ENCODE results near the gene KIR3DL3. TPM values are rescaled to one million over a fixed set of nuclear protein-coding genes. Genes with fewer than 3 reads are reported as not detected.
A peak's percentile ranks its signal among the peaks of the same experiment; 100 is the strongest.
"Not testable (repeated sequence)": the region's sequence is repeated elsewhere in the genome, so short reads cannot be mapped to it uniquely, and the experiment has no call there.

KIR3DL3 gene
- total and polyA plus RNA-seq, 3 experiments from 2014 or later: 0.63 TPM; not detected in 2

GRCh38 chr19:54764219-54764618 is 40.0 kb downstream of the KIR3DL3 start:
- H3K36me3 Mint-ChIP-seq; H3K36me3 ChIP-seq (ENCODE audit: insufficient read depth, low read length); H3K4me1 Mint-ChIP-seq; H3K9me3 Mint-ChIP-seq; H3K4me3 ChIP-seq (ENCODE audit: low read length); H3K9me3 ChIP-seq (ENCODE audit: low read length); DNase-seq; CTCF ChIA-PET; H3K27me3 Mint-ChIP-seq; H3K27ac Mint-ChIP-seq; H3K27ac ChIP-seq (ENCODE audit: low read depth, low read length); POLR2A ChIA-PET; H3K4me1 ChIP-seq (ENCODE audit: insufficient read depth, low read length); H3K4me3 Mint-ChIP-seq; H3K27me3 ChIP-seq (ENCODE audit: insufficient read depth, low read length, poor library complexity, severe bottlenecking): not testable (repeated sequence)

GRCh38 chr19:54766464-54766863 is 42.2 kb downstream of the KIR3DL3 start:
- H3K9me3 Mint-ChIP-seq; H3K4me1 ChIP-seq (ENCODE audit: insufficient read depth, low read length); DNase-seq; CTCF ChIA-PET; H3K9me3 ChIP-seq (ENCODE audit: low read length); H3K27me3 ChIP-seq (ENCODE audit: insufficient read depth, low read length, poor library complexity, severe bottlenecking); POLR2A ChIA-PET; H3K4me3 ChIP-seq (ENCODE audit: low read length); H3K4me1 Mint-ChIP-seq; H3K27ac ChIP-seq (ENCODE audit: low read depth, low read length); H3K36me3 Mint-ChIP-seq; H3K27ac Mint-ChIP-seq; H3K4me3 Mint-ChIP-seq; H3K36me3 ChIP-seq (ENCODE audit: insufficient read depth, low read length): not testable (repeated sequence)
- H3K27me3 Mint-ChIP-seq: peaks cover 5 to 17% of the 10 kb centered on the region in 2 donors

GRCh38 chr19:54769646-54770045 is 45.4 kb downstream of the KIR3DL3 start, which contains the start of gene KIR2DL1:
KIR2DL1 (plus strand) TSS chr19:54769793; CDS start chr19:54769851, 58 bp downstream.
- CTCF ChIA-PET; H3K36me3 Mint-ChIP-seq; H3K36me3 ChIP-seq (ENCODE audit: insufficient read depth, low read length); H3K27ac ChIP-seq (ENCODE audit: low read depth, low read length); H3K9me3 Mint-ChIP-seq; DNase-seq; POLR2A ChIA-PET; H3K27ac Mint-ChIP-seq; H3K9me3 ChIP-seq (ENCODE audit: low read length); H3K4me1 ChIP-seq (ENCODE audit: insufficient read depth, low read length); H3K27me3 ChIP-seq (ENCODE audit: insufficient read depth, low read length, poor library complexity, severe bottlenecking); H3K4me1 Mint-ChIP-seq; H3K4me3 ChIP-seq (ENCODE audit: low read length): not testable (repeated sequence)
- peaks cover 7 to 21% of the 10 kb centered on the region in 2 donors for H3K27me3 Mint-ChIP-seq
- peak within 1 kb of the TSS in 1 of 7 donors; percentile 24 for H3K4me3 Mint-ChIP-seq

DNA sequence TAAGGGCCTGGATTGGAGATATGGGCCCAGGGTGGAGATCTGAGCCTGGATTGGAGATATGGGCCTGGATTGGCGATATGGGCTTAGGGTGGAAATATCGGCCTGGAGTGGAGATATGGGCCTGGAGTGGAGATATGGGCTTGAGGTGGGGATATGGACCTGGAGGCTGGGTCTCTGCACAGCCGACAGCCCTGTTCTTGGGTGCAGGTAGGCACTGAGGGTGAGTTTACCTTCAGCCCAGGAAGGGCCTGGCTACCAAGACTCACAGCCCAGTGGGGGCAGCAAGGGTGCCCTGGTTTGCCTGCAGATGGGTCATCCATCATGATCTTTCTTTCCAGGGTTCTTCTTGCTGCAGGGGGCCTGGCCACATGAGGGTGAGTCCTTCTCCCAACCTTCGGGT is 46.3 kb downstream of the KIR3DL3 start:
- H3K9me3 ChIP-seq (ENCODE audit: low read length); H3K36me3 ChIP-seq (ENCODE audit: insufficient read depth, low read length); H3K9me3 Mint-ChIP-seq; H3K36me3 Mint-ChIP-seq; H3K27me3 ChIP-seq (ENCODE audit: insufficient read depth, low read length, poor library complexity, severe bottlenecking); POLR2A ChIA-PET; H3K4me3 Mint-ChIP-seq; H3K27ac ChIP-seq (ENCODE audit: low read depth, low read length); H3K4me1 Mint-ChIP-seq; CTCF ChIA-PET; H3K4me3 ChIP-seq (ENCODE audit: low read length); DNase-seq; H3K4me1 ChIP-seq (ENCODE audit: insufficient read depth, low read length): not testable (repeated sequence)
- peaks cover 7 to 22% of the 10 kb centered on the region in 2 donors for H3K27me3 Mint-ChIP-seq
- peak overlapping the region in 1 of 8 donors; percentile 58 for H3K27ac Mint-ChIP-seq

DNA sequence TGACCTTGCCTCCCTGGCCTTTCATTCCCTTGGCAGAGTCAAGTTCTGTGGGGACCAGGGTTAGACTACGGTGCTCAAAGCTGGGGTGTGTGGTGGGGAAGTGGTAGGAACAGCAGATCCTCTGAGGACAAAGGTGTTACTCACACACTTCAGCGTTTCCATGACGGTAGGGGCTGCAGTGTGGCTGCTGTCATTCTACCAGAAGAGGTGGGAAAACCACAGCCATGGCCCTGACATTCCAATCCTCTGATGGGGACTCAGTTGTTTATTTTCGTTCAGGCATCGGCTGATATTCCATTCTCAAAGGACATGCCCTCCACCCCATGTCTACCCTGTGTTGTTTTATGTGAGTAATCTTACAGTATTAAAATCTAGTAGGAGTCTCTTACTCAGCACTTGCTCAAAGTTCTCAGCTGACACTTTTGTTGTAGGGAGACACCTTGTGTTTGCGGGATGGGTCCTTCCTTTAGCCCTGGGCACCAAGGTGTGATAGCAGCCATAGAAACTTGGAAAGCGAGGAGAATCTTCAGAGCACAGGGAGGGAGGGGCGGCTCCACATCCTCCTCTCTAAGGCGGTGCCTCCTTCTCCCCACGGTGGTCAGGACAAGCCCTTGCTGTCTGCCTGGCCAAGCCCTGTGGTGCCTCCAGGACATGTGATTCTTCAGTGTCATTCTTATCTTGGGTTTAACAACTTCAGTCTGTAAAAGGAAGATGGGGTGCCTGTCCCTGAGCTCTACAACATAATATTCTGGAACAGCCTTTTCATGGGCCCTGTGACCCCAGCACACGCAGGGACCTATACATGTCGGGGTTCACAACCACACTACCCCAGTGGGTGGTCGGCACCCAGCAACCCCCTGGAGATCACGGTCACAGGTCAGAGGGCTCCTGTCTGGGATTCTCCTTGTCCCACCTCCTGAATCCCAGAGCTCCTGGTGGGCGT is 47.0 kb downstream of the KIR3DL3 start:
- H3K4me1 ChIP-seq (ENCODE audit: insufficient read depth, low read length); DNase-seq; H3K4me3 Mint-ChIP-seq; H3K27ac ChIP-seq (ENCODE audit: low read depth, low read length); POLR2A ChIA-PET; H3K36me3 ChIP-seq (ENCODE audit: insufficient read depth, low read length); H3K9me3 Mint-ChIP-seq; CTCF ChIA-PET; H3K4me1 Mint-ChIP-seq; H3K27me3 ChIP-seq (ENCODE audit: insufficient read depth, low read length, poor library complexity, severe bottlenecking); H3K9me3 ChIP-seq (ENCODE audit: low read length); H3K4me3 ChIP-seq (ENCODE audit: low read length); H3K36me3 Mint-ChIP-seq: not testable (repeated sequence)
- Mint-ChIP-seq H3K27ac (peak overlapping the region in 1 of 8 donors; percentile 75), H3K27me3 (peaks cover 7 to 24% of the 10 kb centered on the region in 2 donors)

DNA sequence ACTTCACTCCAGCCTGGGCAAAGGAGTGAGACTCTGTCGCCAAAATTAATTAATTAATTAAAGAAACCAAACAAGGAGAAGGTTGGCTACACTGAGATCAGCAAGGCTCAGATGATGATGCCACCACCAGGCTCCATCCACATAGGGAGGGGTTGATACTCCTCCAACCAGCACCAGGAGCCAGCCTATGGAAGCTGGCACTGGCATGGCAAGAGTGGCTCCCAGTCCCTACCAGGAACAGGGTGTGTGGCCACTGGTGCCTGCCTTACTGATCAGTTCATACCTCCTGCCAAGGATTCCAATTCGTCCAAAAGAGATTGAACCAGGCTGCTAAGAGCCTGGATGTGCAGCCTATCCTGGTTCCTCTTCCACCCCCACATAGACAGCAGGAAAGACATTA is 48.4 kb downstream of the KIR3DL3 start:
- POLR2A ChIA-PET; H3K36me3 Mint-ChIP-seq; H3K4me1 Mint-ChIP-seq; DNase-seq; H3K27ac Mint-ChIP-seq; H3K27ac ChIP-seq (ENCODE audit: low read depth, low read length); H3K27me3 ChIP-seq (ENCODE audit: insufficient read depth, low read length, poor library complexity, severe bottlenecking); H3K9me3 Mint-ChIP-seq; H3K9me3 ChIP-seq (ENCODE audit: low read length); CTCF ChIA-PET; H3K4me1 ChIP-seq (ENCODE audit: insufficient read depth, low read length); H3K36me3 ChIP-seq (ENCODE audit: insufficient read depth, low read length); H3K4me3 ChIP-seq (ENCODE audit: low read length); H3K4me3 Mint-ChIP-seq: not testable (repeated sequence)
- peaks cover 7 to 21% of the 10 kb centered on the region in 2 donors for H3K27me3 Mint-ChIP-seq

GRCh38 chr19:54775095-54775815 is 51.0 kb downstream of the KIR3DL3 start:
- not testable (repeated sequence) for H3K9me3 ChIP-seq (ENCODE audit: low read length); H3K27ac ChIP-seq (ENCODE audit: low read depth, low read length)

DNA sequence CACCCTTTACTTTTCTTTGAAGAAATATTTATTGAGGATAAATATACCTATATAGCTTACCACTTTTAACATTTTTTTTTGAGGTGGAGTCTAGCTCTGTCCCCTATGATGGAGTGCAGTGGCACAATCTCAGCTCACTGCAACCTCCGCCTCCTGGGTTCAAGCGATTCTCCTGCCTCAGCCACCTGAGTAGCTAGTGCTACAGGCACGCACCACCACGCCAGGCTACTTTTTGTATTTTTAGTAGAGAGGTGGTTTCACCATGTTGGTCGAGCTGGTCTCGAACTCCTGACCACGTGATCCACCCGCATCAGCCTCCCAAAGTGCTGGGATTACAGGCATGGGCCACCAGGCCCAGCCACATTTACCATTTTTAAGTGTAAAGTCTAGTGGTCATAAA is 51.6 kb downstream of the KIR3DL3 start:
- H3K4me3 Mint-ChIP-seq; H3K27ac ChIP-seq (ENCODE audit: low read depth, low read length); H3K4me1 ChIP-seq (ENCODE audit: insufficient read depth, low read length); H3K27ac Mint-ChIP-seq; H3K36me3 Mint-ChIP-seq; POLR2A ChIA-PET; H3K4me1 Mint-ChIP-seq; CTCF ChIA-PET; H3K9me3 Mint-ChIP-seq; DNase-seq; H3K36me3 ChIP-seq (ENCODE audit: insufficient read depth, low read length); H3K27me3 ChIP-seq (ENCODE audit: insufficient read depth, low read length, poor library complexity, severe bottlenecking); H3K9me3 ChIP-seq (ENCODE audit: low read length); H3K4me3 ChIP-seq (ENCODE audit: low read length): not testable (repeated sequence)
- peaks cover 4 to 16% of the 10 kb centered on the region in 2 donors for H3K27me3 Mint-ChIP-seq

More at GRCh38 chr19:54775095-54775815, 51.0 kb downstream of the KIR3DL3 start:
- H3K36me3 ChIP-seq (ENCODE audit: insufficient read depth, low read length); H3K36me3 Mint-ChIP-seq; CTCF ChIA-PET; H3K9me3 Mint-ChIP-seq; H3K4me3 ChIP-seq (ENCODE audit: low read length); DNase-seq; H3K27me3 ChIP-seq (ENCODE audit: insufficient read depth, low read length, poor library complexity, severe bottlenecking); H3K4me3 Mint-ChIP-seq; H3K27ac Mint-ChIP-seq; POLR2A ChIA-PET; H3K4me1 Mint-ChIP-seq; H3K4me1 ChIP-seq (ENCODE audit: insufficient read depth, low read length): not testable (repeated sequence)
- peaks cover 5 to 18% of the 10 kb centered on the region in 2 donors for H3K27me3 Mint-ChIP-seq
